B cell (primary cell): ENCODE data around the gene CERS1.

Experiments
- EZH2 ChIP-seq: IDR thresholded peaks from 2 replicates; pipeline ENCODE4 v1.6.1; 2012; ENCODE audit warnings: borderline replicate concordance, low read depth, mild to moderate bottlenecking, moderate library complexity, low read length; ENCODE audit not compliant: insufficient read depth, poor library complexity, severe bottlenecking
- TF ChIP-seq, protein P1 (sequence below): fragments of 200-600 bp; IDR thresholded peaks from one replicate; pipeline ENCODE4 v1.8.0; 2022; ENCODE audit warnings: antibody characterized with exemption, mild to moderate bottlenecking

DNA sequence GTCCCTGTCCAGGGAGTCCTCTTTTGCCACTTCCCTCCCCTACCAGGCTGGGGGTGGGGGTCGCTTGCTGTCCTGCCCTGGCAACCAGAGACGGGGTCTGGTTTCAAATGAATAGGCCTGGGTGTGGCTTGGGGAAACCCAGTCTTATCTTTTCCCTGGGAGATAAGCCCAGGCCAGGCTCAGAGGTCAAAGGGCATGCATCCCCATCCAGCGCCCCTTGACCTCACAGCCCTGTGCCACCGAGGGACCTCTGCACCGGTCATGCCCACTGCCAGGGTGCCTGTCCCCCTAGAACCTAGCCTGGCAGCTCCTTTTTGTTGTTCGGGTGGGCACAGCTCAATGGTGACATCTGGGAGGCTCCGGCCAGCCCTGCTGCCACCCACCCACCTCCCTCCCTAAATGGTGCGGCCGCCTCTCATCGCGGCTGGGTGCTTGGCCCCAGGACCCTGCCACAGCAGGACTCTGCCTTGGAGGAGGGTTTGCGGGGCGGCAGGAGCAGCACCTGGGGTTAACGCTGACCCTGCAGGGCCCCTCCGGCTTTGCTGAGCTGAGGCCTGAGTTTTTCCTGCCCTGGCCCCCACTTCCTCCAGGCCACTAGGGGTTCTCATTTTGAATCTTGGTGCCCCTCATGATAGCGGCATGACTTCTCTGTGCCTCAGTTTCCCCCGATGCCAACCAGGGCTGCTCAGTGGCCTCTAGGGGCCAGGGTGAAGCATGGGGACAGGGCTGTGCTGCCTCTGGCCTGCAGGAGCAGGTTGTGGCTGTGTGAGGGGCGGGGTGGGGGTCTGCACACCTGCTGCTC is 2.9 kb upstream of the CERS1 start:
- TF ChIP-seq, protein P1, sequence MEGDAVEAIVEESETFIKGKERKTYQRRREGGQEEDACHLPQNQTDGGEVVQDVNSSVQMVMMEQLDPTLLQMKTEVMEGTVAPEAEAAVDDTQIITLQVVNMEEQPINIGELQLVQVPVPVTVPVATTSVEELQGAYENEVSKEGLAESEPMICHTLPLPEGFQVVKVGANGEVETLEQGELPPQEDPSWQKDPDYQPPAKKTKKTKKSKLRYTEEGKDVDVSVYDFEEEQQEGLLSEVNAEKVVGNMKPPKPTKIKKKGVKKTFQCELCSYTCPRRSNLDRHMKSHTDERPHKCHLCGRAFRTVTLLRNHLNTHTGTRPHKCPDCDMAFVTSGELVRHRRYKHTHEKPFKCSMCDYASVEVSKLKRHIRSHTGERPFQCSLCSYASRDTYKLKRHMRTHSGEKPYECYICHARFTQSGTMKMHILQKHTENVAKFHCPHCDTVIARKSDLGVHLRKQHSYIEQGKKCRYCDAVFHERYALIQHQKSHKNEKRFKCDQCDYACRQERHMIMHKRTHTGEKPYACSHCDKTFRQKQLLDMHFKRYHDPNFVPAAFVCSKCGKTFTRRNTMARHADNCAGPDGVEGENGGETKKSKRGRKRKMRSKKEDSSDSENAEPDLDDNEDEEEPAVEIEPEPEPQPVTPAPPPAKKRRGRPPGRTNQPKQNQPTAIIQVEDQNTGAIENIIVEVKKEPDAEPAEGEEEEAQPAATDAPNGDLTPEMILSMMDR = no peak
- TF ChIP-seq EZH2 = no peak
